ENCODE measurements around the gene CA9.

CA9 gene

GRCh38 chr9:35691757-35692301 is 18.1 kb downstream of the CA9 start:
- DNase-seq = no peak

- no peak for DNase-seq
Measured at GRCh38 chr9:35695943-35696401, 22.2 kb downstream of the CA9 start.

DNA sequence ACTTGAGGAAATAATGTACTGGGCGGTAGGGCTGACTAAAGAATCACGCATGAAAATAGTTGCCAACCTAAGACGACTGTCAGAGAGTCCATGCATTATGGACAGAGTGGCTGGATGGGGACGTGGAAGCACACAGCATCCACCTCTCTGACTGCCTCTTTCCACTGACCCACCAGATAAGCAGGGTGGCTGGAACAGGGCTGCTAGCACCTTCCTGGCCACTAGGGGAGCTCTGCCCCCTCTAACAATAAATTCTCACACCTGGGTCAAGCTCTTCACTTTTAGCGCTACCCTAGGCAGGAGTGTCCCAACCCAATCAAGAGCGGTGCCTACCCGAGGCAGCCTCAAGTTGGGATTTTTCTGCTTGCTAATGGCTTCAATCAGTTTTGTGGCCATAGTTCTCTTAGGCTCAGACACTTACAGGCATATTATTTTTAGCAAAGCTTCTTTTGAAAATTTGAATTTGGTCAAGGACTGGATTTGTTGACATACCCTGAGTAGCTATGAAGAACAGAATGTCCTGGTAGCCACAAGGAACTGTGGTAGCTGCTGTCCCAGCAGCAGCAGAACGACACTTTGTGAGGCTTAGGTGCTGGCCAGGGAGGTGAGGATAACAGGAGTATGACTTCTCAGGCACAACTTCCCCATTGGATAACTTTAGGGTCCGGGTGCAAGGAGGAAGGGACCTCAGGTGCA is 22.9 kb downstream of the CA9 start:
- DNase-seq = peak; percentile 6

- DNase-seq = no peak
Measured at GRCh38 chr9:35697486-35697885, 23.8 kb downstream of the CA9 start.

DNA sequence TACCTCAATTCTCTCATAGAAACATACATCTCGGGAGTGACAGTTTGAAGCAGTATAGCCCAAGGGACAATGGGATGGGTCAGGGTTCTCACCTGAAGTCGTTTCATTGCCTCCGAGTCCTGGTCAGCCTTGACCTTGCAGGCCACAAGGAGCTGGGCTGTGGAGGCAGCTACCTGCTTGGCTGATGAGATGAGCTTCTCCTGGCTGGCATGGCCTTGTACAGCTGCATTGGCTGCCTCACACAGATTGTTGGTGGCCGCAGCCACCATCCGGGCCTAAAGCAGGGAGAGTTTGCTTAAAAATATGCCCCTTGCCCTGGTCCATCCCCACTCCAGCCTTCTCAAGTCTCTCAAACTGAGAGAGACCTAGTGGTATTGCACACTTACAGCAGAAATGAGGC is 24.5 kb downstream of the CA9 start:
- DNase-seq = no peak

DNA sequence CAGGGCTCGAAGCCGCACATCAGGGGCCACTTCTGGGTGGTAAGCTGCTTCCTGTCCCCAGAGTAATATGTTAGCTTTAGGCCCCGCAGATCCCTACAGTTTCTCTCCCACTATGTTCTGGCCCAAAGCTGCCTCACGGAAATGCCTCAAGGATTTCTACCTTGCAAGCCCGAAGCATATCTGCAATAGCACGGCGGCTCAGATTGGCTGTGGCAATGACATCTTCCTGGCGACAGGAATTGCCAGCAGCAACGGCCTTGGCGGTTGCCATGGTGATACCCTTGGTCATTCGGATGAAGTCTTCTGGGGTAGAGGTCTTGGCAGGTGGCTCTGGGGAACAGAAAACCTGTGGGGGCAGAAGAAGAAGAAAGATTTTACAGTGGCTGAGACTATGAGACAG is 26.3 kb downstream of the CA9 start:
- DNase-seq = no peak

GRCh38 chr9:35700942-35701341 is 27.2 kb downstream of the CA9 start:
- DNase-seq = no peak

GRCh38 chr9:35702696-35703095 is 29.0 kb downstream of the CA9 start:
- DNase-seq = no peak

DNA sequence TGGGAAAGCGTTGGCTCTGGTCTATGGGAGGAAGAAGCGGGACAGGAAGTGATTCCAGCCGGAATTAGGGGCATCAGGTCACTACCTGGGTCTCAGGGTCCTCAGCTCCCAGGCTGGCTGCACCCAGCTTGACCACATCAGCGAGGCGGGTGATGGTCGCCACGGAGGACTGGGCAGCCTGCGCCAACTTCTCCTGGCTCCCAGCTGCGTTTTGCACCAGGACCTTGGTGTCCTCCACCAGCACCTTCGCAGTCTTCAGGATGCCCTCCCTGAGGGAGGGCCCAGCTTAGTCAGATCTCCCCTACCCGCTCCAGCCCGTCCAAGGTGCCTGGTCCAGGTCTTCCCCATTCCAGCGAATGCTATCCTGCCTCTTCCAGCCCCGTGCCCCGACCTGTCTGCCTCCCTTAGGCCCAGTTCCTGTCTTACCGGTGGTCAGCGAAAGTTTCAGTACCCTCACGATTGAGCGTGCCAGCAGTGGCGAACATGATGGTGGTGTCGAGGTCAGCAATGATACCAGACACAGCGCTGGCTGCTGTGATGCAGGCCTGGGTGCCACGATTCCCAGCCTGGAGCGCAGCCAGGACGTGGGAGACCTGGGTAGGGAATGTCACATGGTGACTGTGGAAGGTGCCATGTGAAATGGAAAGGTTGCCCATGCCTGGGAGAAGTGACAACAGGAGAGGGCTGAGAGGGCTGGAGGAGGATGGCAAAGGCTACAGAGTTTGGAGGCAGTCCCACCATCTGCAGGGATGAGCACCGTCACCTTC is 30.4 kb downstream of the CA9 start:
- no peak for DNase-seq

DNA sequence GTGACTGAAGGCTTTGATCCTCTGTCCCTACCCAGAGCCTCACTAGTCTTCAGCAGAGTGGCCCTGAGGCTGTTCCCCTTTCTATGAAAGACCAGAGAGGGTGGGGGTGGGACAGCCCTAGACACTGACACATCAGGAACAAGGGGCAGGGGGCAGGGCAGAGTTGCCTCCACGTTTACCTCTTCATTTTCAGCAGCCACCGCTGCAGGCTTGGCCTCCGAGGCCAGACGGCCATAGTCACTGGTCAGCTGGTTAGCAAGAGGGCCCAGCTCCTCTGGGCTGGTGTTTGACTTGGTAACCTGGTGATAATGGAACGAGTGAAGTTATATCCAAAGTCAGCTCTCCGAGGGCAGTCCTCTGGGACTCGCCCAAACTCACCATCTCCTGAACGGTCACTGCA is 31.6 kb downstream of the CA9 start:
- DNase-seq = no peak

DNA sequence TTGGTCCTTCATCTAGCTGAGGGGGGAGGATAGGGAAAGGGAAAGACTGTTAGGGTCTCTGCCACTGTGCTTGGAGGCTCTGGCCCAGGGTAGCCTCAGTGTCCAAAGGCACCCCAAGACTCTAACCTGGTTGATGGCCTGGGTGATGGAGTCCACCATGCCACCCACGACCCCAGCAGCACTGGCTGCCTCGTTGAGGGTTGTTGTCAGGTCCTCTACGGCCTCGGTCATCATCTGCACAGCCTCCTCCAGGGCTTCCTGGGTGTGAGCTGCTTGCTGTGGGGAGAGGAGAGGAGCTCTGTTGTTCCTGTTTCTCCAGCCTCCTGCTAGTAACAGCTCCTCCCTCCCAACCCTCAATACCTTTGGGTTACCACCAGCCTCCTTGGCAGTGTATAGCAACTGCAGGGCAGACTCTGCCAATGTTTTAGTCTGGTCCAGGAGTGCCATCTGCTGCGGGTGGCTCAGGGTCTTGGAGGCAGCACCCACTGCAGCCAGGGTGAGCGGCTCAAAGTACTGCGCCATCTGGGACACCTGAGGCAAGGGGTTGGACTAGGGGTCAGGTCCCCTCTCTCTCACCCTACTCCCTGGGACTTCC is 32.2 kb downstream of the CA9 start:
- no peak for DNase-seq

- no peak for DNase-seq
Measured at GRCh38 chr9:35706951-35707350, 33.2 kb downstream of the CA9 start.

- DNase-seq = no peak
Measured at GRCh38 chr9:35708146-35708545, 34.4 kb downstream of the CA9 start.

DNA sequence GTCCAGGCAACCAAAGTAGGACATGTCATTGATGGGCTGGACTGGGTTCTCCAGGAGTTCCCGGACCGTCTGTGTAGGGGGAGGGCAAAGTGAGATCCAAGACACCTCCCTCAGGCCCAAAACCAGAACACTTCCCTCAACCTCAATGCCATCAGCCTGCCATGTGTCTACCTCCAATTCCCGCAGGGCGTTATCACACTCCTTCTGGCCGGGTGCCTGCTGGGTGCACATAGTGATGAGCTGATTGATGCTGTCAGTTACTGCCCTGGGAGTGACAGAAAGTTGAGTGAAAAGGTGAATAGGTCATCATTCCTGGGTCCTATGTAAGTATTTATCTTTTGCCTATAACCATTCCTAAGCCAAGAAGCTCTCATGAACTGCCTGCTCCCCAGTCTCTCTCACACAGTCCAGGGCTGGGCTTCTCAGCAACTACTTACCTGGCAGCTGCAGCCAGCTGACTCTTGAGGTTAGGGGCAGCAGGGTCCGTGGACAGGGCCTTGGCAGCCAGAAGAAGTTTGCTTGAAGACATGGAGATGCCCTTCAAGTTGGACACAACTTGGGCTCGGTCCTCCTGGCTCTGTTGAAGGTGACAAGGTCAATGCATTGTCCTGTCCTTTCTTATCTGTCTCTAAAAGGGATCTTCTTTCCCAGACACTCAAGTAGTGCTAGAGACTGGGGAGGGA is 37.2 kb downstream of the CA9 start:
- DNase-seq = no peak

GRCh38 chr9:35711501-35712428 is 38.0 kb downstream of the CA9 start:
- DNase-seq = no peak

GRCh38 chr9:35712762-35713400 is 39.2 kb downstream of the CA9 start:
- no peak for DNase-seq

DNA sequence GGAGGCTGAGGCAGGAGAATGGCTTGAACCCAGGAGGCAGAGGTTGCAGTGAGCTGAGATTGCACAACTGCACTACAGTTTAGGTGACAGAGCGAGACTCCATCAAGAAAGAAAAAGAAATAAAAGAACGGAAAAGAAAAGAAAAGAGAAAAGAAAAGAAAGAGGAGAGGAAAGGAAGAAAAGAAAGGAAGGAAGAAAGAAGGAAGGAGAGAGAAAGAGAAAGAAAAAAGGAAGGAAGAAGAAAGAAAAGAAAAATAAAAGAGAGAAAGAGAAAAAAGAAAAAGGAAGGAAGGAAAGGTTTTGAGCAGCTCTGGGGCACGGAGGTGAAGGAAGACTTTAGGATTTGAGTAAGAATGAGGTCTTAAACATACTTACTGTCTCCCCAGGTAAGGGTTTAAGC is 39.9 kb downstream of the CA9 start:
- DNase-seq = no peak

GRCh38 chr9:35714123-35714522 is 40.4 kb downstream of the CA9 start:
- DNase-seq = no peak

GRCh38 chr9:35714579-35715252 is 41.0 kb downstream of the CA9 start:
- no peak for DNase-seq

DNA sequence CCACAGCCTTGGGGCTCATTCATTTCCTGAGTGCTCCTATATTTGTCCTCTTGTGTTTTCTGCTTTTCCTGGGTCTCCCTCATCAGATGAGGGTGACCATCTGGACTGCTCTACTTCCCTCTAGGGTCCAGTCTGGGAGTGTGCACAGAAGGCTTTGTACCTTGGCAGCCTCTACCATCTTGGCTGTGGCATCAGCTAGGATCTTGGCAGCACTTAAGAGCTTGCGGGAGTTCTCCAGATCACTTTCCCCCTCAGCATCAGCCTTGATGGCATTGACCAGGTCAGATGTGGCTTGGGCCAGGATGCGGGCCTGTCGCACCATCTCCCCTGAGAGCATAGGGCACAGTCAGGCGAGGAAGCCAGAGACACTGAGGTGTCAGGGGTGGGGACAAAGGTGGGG is 42.5 kb downstream of the CA9 start:
- DNase-seq = no peak

All from COR-L47 (cell line).